BLaER1 (cell line): Measurements from ENCODE around the gene BNIP3.
A peak's percentile ranks its signal among the peaks of the same experiment; 100 is the strongest.

ENCODE experiments used
- H3K27ac ChIP-seq: shearing (Covaris generic); formaldehyde crosslinking; 2 replicates; pipeline ENCODE4 v1.8.1; 2022
- H3K27me3 ChIP-seq: shearing (Covaris generic); formaldehyde crosslinking; 2 replicates; pipeline ENCODE4 v1.8.1; 2022
- H3K36me3 ChIP-seq: shearing (Covaris generic); formaldehyde crosslinking; 2 replicates; pipeline ENCODE4 v1.8.1; 2022
- H3K4me1 ChIP-seq: shearing (Covaris generic); formaldehyde crosslinking; 2 replicates; pipeline ENCODE4 v1.8.1; 2022
- H3K4me2 ChIP-seq: shearing (Covaris generic); formaldehyde crosslinking; 2 replicates; pipeline ENCODE4 v1.8.1; 2022
- H3K4me3 ChIP-seq: shearing (Covaris generic); formaldehyde crosslinking; 2 replicates; pipeline ENCODE4 v1.8.1; 2022
- H3K9ac ChIP-seq: shearing (Covaris generic); formaldehyde crosslinking; 2 replicates; pipeline ENCODE4 v1.8.1; 2022
- H3K9me3 ChIP-seq: shearing (Covaris generic); formaldehyde crosslinking; 2 replicates; pipeline ENCODE4 v1.8.1; 2022
- H4K20me1 ChIP-seq: shearing (Covaris generic); formaldehyde crosslinking; 2 replicates; pipeline ENCODE4 v1.8.1; 2022
- Cebpa-rat ChIP-seq: shearing (Covaris generic); IDR thresholded peaks from 2 replicates; pipeline ENCODE4 v1.8.1; 2022

The BNIP3 gene

GRCh38 chr10:131972474-131973071 lies 9.2 kb downstream of the BNIP3 start:
- Histone ChIP-seq H3K4me2 (peak overlapping the region; percentile 93), H3K4me3 (peak overlapping the region; percentile 53), H3K4me1 (peaks cover 81% of the 10 kb centered on the region), H3K9me3 (no peaks in the 10 kb centered on the region), H3K27me3 (no peaks in the 10 kb centered on the region), H4K20me1 (peaks cover 94% of the 10 kb centered on the region), H3K36me3 (peaks cover 59% of the 10 kb centered on the region), H3K9ac (peak overlapping the region; percentile 63), H3K27ac (peak overlapping the region; percentile 83)
- no peak for TF ChIP-seq Cebpa-rat

GRCh38 chr10:131971591-131971990 lies 10.1 kb downstream of the BNIP3 start:
- H3K4me1 ChIP-seq = peaks cover 76% of the 10 kb centered on the region
- H3K4me2 ChIP-seq = peak overlapping the region; percentile 93; the same call in 1 of the 2 replicates
- H3K27ac ChIP-seq = peak overlapping the region; percentile 83
- H3K36me3 ChIP-seq = peaks cover 63% of the 10 kb centered on the region
- H3K9me3 ChIP-seq = no peaks in the 10 kb centered on the region
- peaks cover 89% of the 10 kb centered on the region for H4K20me1 ChIP-seq
- no peak overlapping the region for H3K4me3 ChIP-seq
- TF ChIP-seq Cebpa-rat = no peak
- no peaks in the 10 kb centered on the region for H3K27me3 ChIP-seq
- no peak overlapping the region; the same call in 1 of the 2 replicates for H3K9ac ChIP-seq

GRCh38 chr10:131970946-131971345 lies 10.8 kb downstream of the BNIP3 start:
- Histone ChIP-seq H3K4me3 (no peak overlapping the region), H4K20me1 (peaks cover 89% of the 10 kb centered on the region), H3K9me3 (no peaks in the 10 kb centered on the region), H3K4me1 (peaks cover 76% of the 10 kb centered on the region), H3K36me3 (peaks cover 67% of the 10 kb centered on the region), H3K27ac (0 out of 2 replicates have a peak overlapping the region, but pooled peaks have one; percentile 44), H3K9ac (no peak overlapping the region), H3K27me3 (no peaks in the 10 kb centered on the region), H3K4me2 (0 out of 2 replicates have a peak overlapping the region, but pooled peaks have one; percentile 15)
- no peak for TF ChIP-seq Cebpa-rat

GRCh38 chr10:131968949-131969348 lies 12.8 kb downstream of the BNIP3 start:
- Histone ChIP-seq H3K36me3 (peaks cover 68% of the 10 kb centered on the region), H3K4me3 (no peak overlapping the region), H3K27ac (no peak overlapping the region), H3K9ac (peak overlapping the region; percentile 8; the same call in 1 of the 2 replicates), H4K20me1 (peaks cover 80% of the 10 kb centered on the region), H3K4me1 (peaks cover 76% of the 10 kb centered on the region), H3K4me2 (no peak overlapping the region), H3K9me3 (no peaks in the 10 kb centered on the region), H3K27me3 (no peaks in the 10 kb centered on the region)
- TF ChIP-seq Cebpa-rat = no peak

GRCh38 chr10:131964298-131964697 lies 17.4 kb downstream of the BNIP3 start:
- Histone ChIP-seq H3K9me3 (no peaks in the 10 kb centered on the region), H3K27me3 (no peaks in the 10 kb centered on the region), H3K9ac (no peak overlapping the region), H3K4me2 (peak overlapping the region; percentile 60; the same call in 1 of the 2 replicates), H3K4me3 (no peak overlapping the region), H3K36me3 (peaks cover 53% of the 10 kb centered on the region), H3K4me1 (peaks cover 72% of the 10 kb centered on the region), H4K20me1 (peaks cover 53% of the 10 kb centered on the region), H3K27ac (no peak overlapping the region)
- TF ChIP-seq Cebpa-rat = no peak

GRCh38 chr10:131963811-131964210 lies 17.9 kb downstream of the BNIP3 start:
- 0 out of 2 replicates have a peak overlapping the region, but pooled peaks have one; percentile 2 for H3K4me2 ChIP-seq
- peaks cover 48% of the 10 kb centered on the region for H4K20me1 ChIP-seq
- peaks cover 52% of the 10 kb centered on the region for H3K36me3 ChIP-seq
- no peak for TF ChIP-seq Cebpa-rat
- no peaks in the 10 kb centered on the region for H3K9me3 ChIP-seq
- no peaks in the 10 kb centered on the region for H3K27me3 ChIP-seq
- H3K27ac ChIP-seq = no peak overlapping the region
- no peak overlapping the region for H3K9ac ChIP-seq
- H3K4me1 ChIP-seq = peaks cover 68% of the 10 kb centered on the region
- no peak overlapping the region for H3K4me3 ChIP-seq

- Histone ChIP-seq H4K20me1 (peaks cover 43% of the 10 kb centered on the region), H3K27me3 (no peaks in the 10 kb centered on the region), H3K9me3 (no peaks in the 10 kb centered on the region), H3K36me3 (peaks cover 51% of the 10 kb centered on the region), H3K4me2 (no peak overlapping the region), H3K4me1 (peaks cover 68% of the 10 kb centered on the region), H3K4me3 (no peak overlapping the region), H3K9ac (no peak overlapping the region), H3K27ac (0 out of 2 replicates have a peak overlapping the region, but pooled peaks have one; percentile 63)
- TF ChIP-seq Cebpa-rat = no peak
Measured at GRCh38 chr10:131963350-131963749, 18.4 kb downstream of the BNIP3 start.

GRCh38 chr10:131961777-131962662 lies 19.7 kb downstream of the BNIP3 start:
- peaks cover 68% of the 10 kb centered on the region for H3K4me1 ChIP-seq
- peak overlapping the region; percentile 53 for H3K4me3 ChIP-seq
- no peak for TF ChIP-seq Cebpa-rat
- H3K4me2 ChIP-seq = peak overlapping the region; percentile 77
- no peaks in the 10 kb centered on the region for H3K9me3 ChIP-seq
- H4K20me1 ChIP-seq = peaks cover 41% of the 10 kb centered on the region
- H3K36me3 ChIP-seq = peaks cover 54% of the 10 kb centered on the region
- peak overlapping the region; percentile 63 for H3K27ac ChIP-seq
- H3K9ac ChIP-seq = peak overlapping the region; percentile 49
- no peaks in the 10 kb centered on the region for H3K27me3 ChIP-seq

- Histone ChIP-seq H4K20me1 (peaks cover 38% of the 10 kb centered on the region), H3K4me2 (peak overlapping the region; percentile 77), H3K27me3 (no peaks in the 10 kb centered on the region), H3K9ac (peak overlapping the region; percentile 49), H3K9me3 (no peaks in the 10 kb centered on the region), H3K4me3 (peak overlapping the region; percentile 53; the same call in 1 of the 2 replicates), H3K27ac (peak overlapping the region; percentile 63), H3K36me3 (peaks cover 56% of the 10 kb centered on the region), H3K4me1 (peaks cover 59% of the 10 kb centered on the region)
- TF ChIP-seq Cebpa-rat = no peak
Measured at GRCh38 chr10:131961047-131961776, 20.5 kb downstream of the BNIP3 start.
